GM10248 (cell line): Measurements from ENCODE around the gene TMEM167A.

ENCODE experiments used
- CTCF ChIA-PET: fragments of 300-600 bp; sonication (Branson Sonifier 250); formaldehyde crosslinking; extraction: SDS; loops from one replicate; lab custom pipeline; 2021; ENCODE audit warnings: antibody characterized with exemption; lab: Yijun Ruan, JAX
- POLR2A ChIA-PET: fragments of 350-650 bp; sonication (Branson Sonifier 250); formaldehyde crosslinking; extraction: SDS; loops from one replicate; lab custom pipeline; 2020; ENCODE audit warnings: antibody characterized with exemption; lab: Yijun Ruan, JAX
- DNase-seq: peaks from one replicate; pipeline ENCODE4 v3.0.0; 2012; ENCODE audit errors: extremely low spot score
- TF ChIP-seq, protein P1 (sequence below): IDR thresholded peaks from 2 replicates; pipeline ENCODE4 v1.5.1; 2012; ENCODE audit warnings: mild to moderate bottlenecking, low read depth; ENCODE audit errors: extremely low read depth, missing control alignments, control extremely low read depth

Gene TMEM167A

DNA sequence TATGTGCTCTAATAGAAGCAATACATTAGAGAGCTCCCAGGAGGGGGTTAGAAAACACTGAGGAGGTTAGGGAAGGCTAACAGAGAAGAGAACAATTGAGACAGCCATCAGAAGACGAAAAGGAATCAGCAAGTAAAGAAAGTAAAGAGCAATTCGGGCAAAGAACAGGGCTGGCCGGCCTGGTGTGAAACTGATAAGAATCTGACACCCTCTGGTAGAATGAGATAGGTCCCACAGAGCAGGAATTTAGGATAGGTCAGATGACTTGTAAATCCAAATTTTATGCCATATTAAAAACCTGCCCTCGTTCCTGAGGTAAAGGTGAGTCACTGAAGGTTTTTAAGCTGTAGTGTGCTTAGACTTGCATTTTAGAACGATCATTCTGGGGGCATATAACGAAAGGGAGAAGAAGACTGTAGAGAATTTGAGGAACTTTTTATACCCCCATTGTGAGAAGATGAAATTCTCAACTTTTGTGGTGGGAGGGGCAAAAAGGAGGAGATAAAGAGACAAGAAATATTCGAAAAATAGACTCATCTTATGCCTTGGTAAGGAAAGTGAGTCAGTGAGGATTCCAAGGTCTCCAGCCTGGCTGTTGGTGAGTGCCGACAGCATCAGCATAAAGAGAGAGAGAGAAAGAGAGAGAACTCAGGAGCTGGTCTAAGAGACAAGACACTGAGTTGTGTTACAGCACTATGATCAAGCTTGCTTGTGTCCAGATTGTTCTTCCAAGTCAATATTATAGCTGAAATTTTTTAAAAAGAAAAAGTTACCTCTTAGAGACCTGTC lies 51.3 kb downstream of the TMEM167A start:
- POLR2A ChIA-PET, result no interaction called here
- CTCF ChIA-PET, result interaction anchor here (1.2 to 3.1 kb wide), 4 partner anchors 10 to 440 kb away, joined by 3 to 11 read pairs (median 5); no protein-coding TSS in a partner anchor
- TF ChIP-seq, protein P1, sequence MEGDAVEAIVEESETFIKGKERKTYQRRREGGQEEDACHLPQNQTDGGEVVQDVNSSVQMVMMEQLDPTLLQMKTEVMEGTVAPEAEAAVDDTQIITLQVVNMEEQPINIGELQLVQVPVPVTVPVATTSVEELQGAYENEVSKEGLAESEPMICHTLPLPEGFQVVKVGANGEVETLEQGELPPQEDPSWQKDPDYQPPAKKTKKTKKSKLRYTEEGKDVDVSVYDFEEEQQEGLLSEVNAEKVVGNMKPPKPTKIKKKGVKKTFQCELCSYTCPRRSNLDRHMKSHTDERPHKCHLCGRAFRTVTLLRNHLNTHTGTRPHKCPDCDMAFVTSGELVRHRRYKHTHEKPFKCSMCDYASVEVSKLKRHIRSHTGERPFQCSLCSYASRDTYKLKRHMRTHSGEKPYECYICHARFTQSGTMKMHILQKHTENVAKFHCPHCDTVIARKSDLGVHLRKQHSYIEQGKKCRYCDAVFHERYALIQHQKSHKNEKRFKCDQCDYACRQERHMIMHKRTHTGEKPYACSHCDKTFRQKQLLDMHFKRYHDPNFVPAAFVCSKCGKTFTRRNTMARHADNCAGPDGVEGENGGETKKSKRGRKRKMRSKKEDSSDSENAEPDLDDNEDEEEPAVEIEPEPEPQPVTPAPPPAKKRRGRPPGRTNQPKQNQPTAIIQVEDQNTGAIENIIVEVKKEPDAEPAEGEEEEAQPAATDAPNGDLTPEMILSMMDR, result no peak
- no peak for DNase-seq

- POLR2A ChIA-PET, result no interaction called here
- TF ChIP-seq, protein P1, result no peak
- CTCF ChIA-PET, result interaction anchor here (1.5 kb wide), 1 partner anchor 9 kb away, joined by 4 read pairs; no protein-coding TSS in a partner anchor
- no peak for DNase-seq
Measured at GRCh38 chr5:83022334-83022733, 54.9 kb downstream of the TMEM167A start.

DNA sequence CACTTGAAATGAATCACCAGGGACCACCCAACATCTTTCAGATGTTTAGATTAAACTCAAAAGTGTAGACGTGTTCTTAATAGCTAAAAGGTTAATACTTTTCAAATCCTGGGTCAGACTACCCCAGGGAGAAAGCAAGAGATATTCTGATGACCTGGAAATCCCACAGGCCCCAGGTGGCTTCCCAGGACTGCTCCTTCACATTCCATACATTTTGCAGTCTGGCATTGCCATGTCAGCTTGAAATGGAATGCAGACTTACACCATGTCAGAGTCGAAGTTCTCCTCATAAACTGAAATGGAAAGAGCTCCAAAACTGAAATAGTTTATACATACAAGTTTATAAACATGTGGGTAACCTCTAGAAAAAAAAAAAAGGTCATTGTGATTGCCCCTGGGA lies 61.5 kb downstream of the TMEM167A start:
- TF ChIP-seq, protein P1, result no peak
- no peak for DNase-seq
- ChIA-PET POLR2A (no interaction called here), CTCF (interaction anchor here (1.1 to 1.9 kb wide), 2 partner anchors 12 kb away, joined by 3 to 5 read pairs; no protein-coding TSS in a partner anchor)

GRCh38 chr5:83011985-83012384 lies 65.2 kb downstream of the TMEM167A start:
- TF ChIP-seq, protein P1, result no peak
- peak; percentile 57 for DNase-seq
- ChIA-PET POLR2A (no interaction called here), CTCF (interaction anchor here (0.8 to 1.6 kb wide), 2 partner anchors 9 to 92 kb away, joined by 3 read pairs; no protein-coding TSS in a partner anchor)

GRCh38 chr5:83009408-83009807 lies 67.8 kb downstream of the TMEM167A start:
- TF ChIP-seq, protein P1, result no peak
- ChIA-PET CTCF (no interaction called here), POLR2A (no interaction called here)
- no peak for DNase-seq

GRCh38 chr5:83007755-83008154 lies 69.4 kb downstream of the TMEM167A start:
- no peak for DNase-seq
- TF ChIP-seq, protein P1, result no peak
- ChIA-PET POLR2A (no interaction called here), CTCF (interaction anchor here (0.7 to 2.0 kb wide), 3 partner anchors 10 to 15 kb away, joined by 3 to 8 read pairs (median 3); no protein-coding TSS in a partner anchor)
